Measurements from ENCODE around the gene DCLRE1C. TPM values are rescaled to one million over a fixed set of nuclear protein-coding genes. Genes with fewer than 3 reads are reported as not detected.
"Not testable (repeated sequence)": the region's sequence is repeated elsewhere in the genome, so short reads cannot be mapped to it uniquely, and the experiment has no call there.

Gene DCLRE1C
- total RNA-seq, 1 experiment from 2014 or later, result 19.6 TPM

DNA sequence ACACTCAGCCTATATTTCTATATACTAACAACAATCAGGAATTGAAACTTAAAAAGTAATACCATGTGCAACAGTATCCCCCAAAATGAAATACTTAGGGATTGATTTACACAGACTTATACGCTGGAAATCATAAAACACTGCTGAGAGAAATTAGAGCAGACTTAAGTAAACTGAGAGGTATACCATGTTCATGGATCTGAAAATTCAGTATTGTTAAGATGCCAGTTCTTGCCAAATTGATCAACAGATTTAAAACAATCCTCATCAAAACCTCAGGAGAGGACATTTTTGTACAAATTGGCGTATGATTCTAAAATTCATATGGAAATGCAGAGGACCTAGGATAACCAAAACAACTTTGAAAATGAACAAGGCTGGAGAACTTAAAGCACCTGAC, 37.3 kb downstream of the DCLRE1C start:
- no peak overlapping the region for H3K4me2 ChIP-seq (ENCODE audit: low read depth, low read length, poor library complexity, severe bottlenecking)
- no peak for DNase-seq
- H3K27ac ChIP-seq (ENCODE audit: low read length), result no peak overlapping the region
- H3K36me3 ChIP-seq (ENCODE audit: insufficient read depth, low read length), result peaks cover 84% of the 10 kb centered on the region
- H3K9me3 ChIP-seq (ENCODE audit: low read length), result peaks cover 12% of the 10 kb centered on the region
- no peaks in the 10 kb centered on the region for H3K4me1 ChIP-seq (ENCODE audit: low read length)
- peaks cover 28% of the 10 kb centered on the region for H3K79me2 ChIP-seq (ENCODE audit: low read length)
- H3K27me3 ChIP-seq (ENCODE audit: low read length), result no peaks in the 10 kb centered on the region
- H4K20me1 ChIP-seq (ENCODE audit: insufficient read depth, low read depth, low read length), result no peaks in the 10 kb centered on the region
- H2AFZ ChIP-seq (ENCODE audit: low read length), result no peak overlapping the region
- H3K9ac ChIP-seq (ENCODE audit: low read length), result no peak overlapping the region
- H3K4me3 ChIP-seq (ENCODE audit: low read length), result no peak overlapping the region
- no peaks in the 10 kb centered on the region for H3K9me2 ChIP-seq (replicated peaks; ENCODE audit: insufficient read depth, low read length)

DNA sequence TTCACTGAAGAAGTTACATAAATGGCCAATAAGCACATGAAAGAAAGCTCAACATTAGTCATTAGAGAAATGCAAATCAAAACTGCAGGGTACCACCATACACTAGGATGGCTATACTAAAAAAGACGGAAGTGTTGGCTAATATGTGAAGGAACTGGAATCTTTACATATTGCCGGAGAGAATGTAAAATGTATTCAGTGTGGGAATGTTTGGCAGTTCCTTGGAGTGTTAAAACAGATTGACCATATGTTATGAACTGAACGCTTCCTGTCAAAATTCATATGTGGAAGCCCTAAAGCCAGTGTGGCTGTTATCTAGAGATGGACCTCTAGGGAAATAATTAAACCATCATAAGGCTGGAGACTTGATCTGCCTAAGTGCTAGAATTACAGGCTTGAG, 42.1 kb downstream of the DCLRE1C start:
- no peaks in the 10 kb centered on the region for H3K27me3 ChIP-seq (ENCODE audit: low read length)
- H3K4me3 ChIP-seq (ENCODE audit: low read length), result no peak overlapping the region
- no peaks in the 10 kb centered on the region for H3K4me1 ChIP-seq (ENCODE audit: low read length)
- peaks cover 93% of the 10 kb centered on the region for H3K36me3 ChIP-seq (ENCODE audit: insufficient read depth, low read length)
- no peak overlapping the region for H3K9ac ChIP-seq (ENCODE audit: low read length)
- peaks cover 67% of the 10 kb centered on the region for H3K79me2 ChIP-seq (ENCODE audit: low read length)
- H3K27ac ChIP-seq (ENCODE audit: low read length), result no peak overlapping the region
- no peaks in the 10 kb centered on the region for H4K20me1 ChIP-seq (ENCODE audit: insufficient read depth, low read depth, low read length)
- H3K4me2 ChIP-seq (ENCODE audit: low read depth, low read length, poor library complexity, severe bottlenecking), result no peak overlapping the region
- H3K9me3 ChIP-seq (ENCODE audit: low read length), result peaks cover 2% of the 10 kb centered on the region; the same call in 1 of the 2 replicates
- DNase-seq, result no peak
- H2AFZ ChIP-seq (ENCODE audit: low read length), result no peak overlapping the region
- H3K9me2 ChIP-seq (replicated peaks; ENCODE audit: insufficient read depth, low read length), result no peaks in the 10 kb centered on the region

DNA sequence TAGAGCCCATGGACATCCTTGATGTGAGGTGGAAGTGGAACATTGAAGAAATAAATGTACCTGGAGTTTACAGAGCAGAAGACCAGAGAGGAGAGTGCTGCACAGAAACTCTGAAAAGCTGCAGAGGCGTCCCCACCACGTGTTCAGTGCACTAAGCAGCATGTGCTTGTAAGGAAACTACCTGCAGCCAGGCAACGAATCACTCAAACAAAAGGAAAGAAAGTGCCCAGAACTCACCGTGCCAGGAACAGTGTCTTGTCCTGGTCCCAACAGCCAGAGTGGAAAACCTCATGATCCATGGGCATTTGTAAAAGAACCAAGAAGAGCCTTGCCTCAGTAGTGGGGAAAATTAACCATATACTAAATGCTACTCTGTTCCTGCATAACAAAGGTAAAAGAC, 42.9 kb downstream of the DCLRE1C start:
- no peak for DNase-seq
- H3K27me3 ChIP-seq (ENCODE audit: low read length), result no peaks in the 10 kb centered on the region
- no peaks in the 10 kb centered on the region for H3K9me2 ChIP-seq (replicated peaks; ENCODE audit: insufficient read depth, low read length)
- H3K36me3 ChIP-seq (ENCODE audit: insufficient read depth, low read length), result peaks cover 94% of the 10 kb centered on the region
- H2AFZ ChIP-seq (ENCODE audit: low read length), result no peak overlapping the region
- peaks cover 68% of the 10 kb centered on the region for H3K79me2 ChIP-seq (ENCODE audit: low read length)
- H3K9me3 ChIP-seq (ENCODE audit: low read length), result no peaks in the 10 kb centered on the region
- H3K27ac ChIP-seq (ENCODE audit: low read length), result no peak overlapping the region
- no peaks in the 10 kb centered on the region for H4K20me1 ChIP-seq (ENCODE audit: insufficient read depth, low read depth, low read length)
- no peak overlapping the region for H3K9ac ChIP-seq (ENCODE audit: low read length)
- no peaks in the 10 kb centered on the region for H3K4me1 ChIP-seq (ENCODE audit: low read length)
- no peak overlapping the region for H3K4me2 ChIP-seq (ENCODE audit: low read depth, low read length, poor library complexity, severe bottlenecking)
- H3K4me3 ChIP-seq (ENCODE audit: low read length), result no peak overlapping the region

- Histone ChIP-seq H3K4me2 (ENCODE audit: low read depth, low read length, poor library complexity, severe bottlenecking) (no peak overlapping the region), H3K9ac (ENCODE audit: low read length) (no peak overlapping the region), H4K20me1 (ENCODE audit: insufficient read depth, low read depth, low read length) (no peaks in the 10 kb centered on the region), H3K27me3 (ENCODE audit: low read length) (no peaks in the 10 kb centered on the region), H3K9me2 (replicated peaks; ENCODE audit: insufficient read depth, low read length) (no peaks in the 10 kb centered on the region), H3K4me3 (ENCODE audit: low read length) (no peak overlapping the region), H3K4me1 (ENCODE audit: low read length) (no peaks in the 10 kb centered on the region), H3K79me2 (ENCODE audit: low read length) (peaks cover 66% of the 10 kb centered on the region), H3K36me3 (ENCODE audit: insufficient read depth, low read length) (peaks cover 95% of the 10 kb centered on the region), H3K27ac (ENCODE audit: low read length) (no peak overlapping the region), H3K9me3 (ENCODE audit: low read length) (no peaks in the 10 kb centered on the region), H2AFZ (ENCODE audit: low read length) (no peak overlapping the region)
- DNase-seq, result no peak
Measured at GRCh38 chr10:14909101-14909500, 44.8 kb downstream of the DCLRE1C start.

DNA sequence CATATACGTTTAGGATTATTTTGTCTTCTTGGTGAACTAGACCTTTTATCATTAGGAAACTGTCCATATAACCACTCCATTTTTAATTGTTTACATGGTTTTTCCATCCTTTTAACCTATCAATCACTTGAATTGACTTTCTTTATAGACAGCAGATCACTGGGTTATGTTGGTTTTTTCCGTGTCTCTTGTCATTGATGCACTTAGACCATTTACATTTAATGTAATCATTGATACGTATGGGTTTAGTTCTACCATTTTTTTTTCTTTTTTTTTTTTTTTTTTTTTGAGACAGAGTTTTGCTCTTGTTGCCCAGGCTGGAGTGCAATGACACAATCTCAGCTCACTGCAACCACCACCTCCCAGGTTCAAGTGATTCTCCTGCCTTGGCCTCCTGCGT, 46.3 kb downstream of the DCLRE1C start:
- not testable (repeated sequence) for H3K4me3 ChIP-seq (ENCODE audit: low read length); H3K9me3 ChIP-seq (ENCODE audit: low read length); H3K4me1 ChIP-seq (ENCODE audit: low read length); DNase-seq; H3K27me3 ChIP-seq (ENCODE audit: low read length); H3K9me2 ChIP-seq (replicated peaks; ENCODE audit: insufficient read depth, low read length); H4K20me1 ChIP-seq (ENCODE audit: insufficient read depth, low read depth, low read length); H3K9ac ChIP-seq (ENCODE audit: low read length); H3K27ac ChIP-seq (ENCODE audit: low read length); H3K4me2 ChIP-seq (ENCODE audit: low read depth, low read length, poor library complexity, severe bottlenecking); H2AFZ ChIP-seq (ENCODE audit: low read length)
- peaks cover 83% of the 10 kb centered on the region for H3K36me3 ChIP-seq (ENCODE audit: insufficient read depth, low read length)
- peaks cover 55% of the 10 kb centered on the region for H3K79me2 ChIP-seq (ENCODE audit: low read length)

- Histone ChIP-seq H3K4me1 (ENCODE audit: low read length) (no peaks in the 10 kb centered on the region), H3K9me3 (ENCODE audit: low read length) (no peaks in the 10 kb centered on the region), H3K27ac (ENCODE audit: low read length) (no peak overlapping the region), H3K4me2 (ENCODE audit: low read depth, low read length, poor library complexity, severe bottlenecking) (no peak overlapping the region), H3K9me2 (replicated peaks; ENCODE audit: insufficient read depth, low read length) (no peaks in the 10 kb centered on the region), H4K20me1 (ENCODE audit: insufficient read depth, low read depth, low read length) (no peaks in the 10 kb centered on the region), H2AFZ (ENCODE audit: low read length) (no peak overlapping the region), H3K9ac (ENCODE audit: low read length) (no peak overlapping the region), H3K79me2 (ENCODE audit: low read length) (peaks cover 53% of the 10 kb centered on the region), H3K4me3 (ENCODE audit: low read length) (no peak overlapping the region), H3K36me3 (ENCODE audit: insufficient read depth, low read length) (peaks cover 82% of the 10 kb centered on the region), H3K27me3 (ENCODE audit: low read length) (no peaks in the 10 kb centered on the region)
- no peak for DNase-seq
Measured at GRCh38 chr10:14906765-14907164, 47.1 kb downstream of the DCLRE1C start.

DNA sequence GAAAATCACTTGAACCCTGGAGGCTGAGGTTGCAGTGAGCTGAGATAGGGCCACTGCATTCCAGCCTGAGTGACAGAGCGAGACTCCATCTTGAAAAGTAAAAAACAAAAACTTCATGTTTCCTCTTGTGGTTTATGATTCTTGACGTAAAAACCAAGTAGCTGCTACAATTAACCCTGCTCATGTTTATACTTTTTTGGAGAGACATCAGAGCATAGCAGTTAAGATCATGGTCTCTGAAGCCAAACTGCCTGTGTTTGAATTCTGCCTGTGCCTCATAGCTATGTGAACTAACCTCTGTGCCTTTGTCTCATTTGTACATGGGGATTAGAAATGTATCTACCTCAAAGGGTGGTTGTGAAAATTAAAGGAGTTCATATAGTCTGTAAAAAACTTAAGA, 48.0 kb downstream of the DCLRE1C start:
- Histone ChIP-seq H3K4me2 (ENCODE audit: low read depth, low read length, poor library complexity, severe bottlenecking) (no peak overlapping the region), H3K9me3 (ENCODE audit: low read length) (no peaks in the 10 kb centered on the region), H3K79me2 (ENCODE audit: low read length) (peaks cover 49% of the 10 kb centered on the region), H3K27me3 (ENCODE audit: low read length) (no peaks in the 10 kb centered on the region), H3K4me3 (ENCODE audit: low read length) (no peak overlapping the region), H3K4me1 (ENCODE audit: low read length) (no peaks in the 10 kb centered on the region), H4K20me1 (ENCODE audit: insufficient read depth, low read depth, low read length) (no peaks in the 10 kb centered on the region), H3K27ac (ENCODE audit: low read length) (no peak overlapping the region), H3K9ac (ENCODE audit: low read length) (no peak overlapping the region), H3K36me3 (ENCODE audit: insufficient read depth, low read length) (peaks cover 80% of the 10 kb centered on the region), H3K9me2 (replicated peaks; ENCODE audit: insufficient read depth, low read length) (no peaks in the 10 kb centered on the region), H2AFZ (ENCODE audit: low read length) (no peak overlapping the region)
- DNase-seq, result no peak

DNA sequence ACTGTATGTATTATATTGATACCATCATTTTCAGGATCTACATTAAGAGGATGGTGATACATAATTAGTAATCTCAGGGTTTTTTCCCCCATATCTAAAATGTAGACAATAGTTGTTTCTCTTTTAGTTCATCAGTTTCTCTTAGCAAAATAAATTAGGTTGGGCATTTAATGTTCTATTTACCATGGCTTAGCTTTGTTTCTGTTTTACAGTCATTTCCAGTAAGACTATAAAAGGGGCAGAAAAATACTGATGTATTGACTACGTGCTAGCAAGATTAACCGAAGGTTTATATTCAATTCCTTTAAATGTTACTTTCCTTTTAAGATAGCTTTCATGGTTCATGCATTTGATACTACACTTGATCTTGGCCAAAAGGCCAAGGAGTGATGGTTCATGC, 49.0 kb downstream of the DCLRE1C start:
- Histone ChIP-seq H3K4me3 (ENCODE audit: low read length) (no peak overlapping the region), H3K27ac (ENCODE audit: low read length) (no peak overlapping the region), H3K79me2 (ENCODE audit: low read length) (peaks cover 48% of the 10 kb centered on the region), H2AFZ (ENCODE audit: low read length) (no peak overlapping the region), H3K9me3 (ENCODE audit: low read length) (no peaks in the 10 kb centered on the region), H4K20me1 (ENCODE audit: insufficient read depth, low read depth, low read length) (no peaks in the 10 kb centered on the region), H3K36me3 (ENCODE audit: insufficient read depth, low read length) (peaks cover 79% of the 10 kb centered on the region), H3K27me3 (ENCODE audit: low read length) (no peaks in the 10 kb centered on the region), H3K9me2 (replicated peaks; ENCODE audit: insufficient read depth, low read length) (no peaks in the 10 kb centered on the region), H3K9ac (ENCODE audit: low read length) (no peak overlapping the region), H3K4me2 (ENCODE audit: low read depth, low read length, poor library complexity, severe bottlenecking) (no peak overlapping the region), H3K4me1 (ENCODE audit: low read length) (no peaks in the 10 kb centered on the region)
- no peak for DNase-seq

DNA sequence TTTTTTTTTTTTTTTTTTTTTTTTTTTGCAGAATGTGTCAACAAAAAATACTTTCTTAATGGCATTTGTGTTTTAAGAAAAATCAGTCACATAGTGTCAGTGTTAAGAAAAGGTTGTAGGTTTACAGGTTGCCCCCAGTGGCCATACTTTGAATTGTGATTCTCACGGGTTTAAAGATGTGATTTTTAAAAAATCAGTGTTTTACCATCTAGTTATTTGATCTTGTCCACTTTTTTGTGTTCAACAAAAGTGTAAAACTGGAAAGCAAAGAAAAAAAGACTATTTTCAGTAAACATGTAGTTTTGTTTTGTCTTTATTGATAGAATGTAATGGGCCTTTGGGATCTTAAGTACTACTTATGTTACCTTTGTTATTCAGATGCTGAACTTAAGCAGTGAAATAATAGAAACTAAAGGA, 49.6 kb downstream of the DCLRE1C start:
- peak; percentile 81 for DNase-seq
- peaks cover 79% of the 10 kb centered on the region for H3K36me3 ChIP-seq (ENCODE audit: insufficient read depth, low read length)

More for the DNA sequence above, 49.6 kb downstream of the DCLRE1C start:
- Histone ChIP-seq H3K9ac (ENCODE audit: low read length) (no peak overlapping the region), H3K79me2 (ENCODE audit: low read length) (peaks cover 49% of the 10 kb centered on the region), H2AFZ (ENCODE audit: low read length) (no peak overlapping the region), H3K27ac (ENCODE audit: low read length) (no peak overlapping the region), H3K9me2 (replicated peaks; ENCODE audit: insufficient read depth, low read length) (no peaks in the 10 kb centered on the region), H3K27me3 (ENCODE audit: low read length) (no peaks in the 10 kb centered on the region), H4K20me1 (ENCODE audit: insufficient read depth, low read depth, low read length) (no peaks in the 10 kb centered on the region), H3K9me3 (ENCODE audit: low read length) (no peaks in the 10 kb centered on the region), H3K4me1 (ENCODE audit: low read length) (no peaks in the 10 kb centered on the region), H3K4me2 (ENCODE audit: low read depth, low read length, poor library complexity, severe bottlenecking) (no peak overlapping the region), H3K4me3 (ENCODE audit: low read length) (no peak overlapping the region)
